Peyer's patch (tissue), 4 donors: ENCODE results near the gene GTF2A2.

Source experiments
- POLR2A ChIP-seq, 2 donors: fragments of 450-650 bp; IDR thresholded peaks; one replicate each; pipeline ENCODE4 v1.5.1; 2017; ENCODE audit warnings: antibody characterized with exemption in 2 of 2, mild to moderate bottlenecking in 2 of 2, moderate library complexity in 2 of 2
- TF ChIP-seq, protein P1 (sequence below), 6 experiments: fragments of 450-650 bp in 4 of 6; fragments of 200-600 bp in 2 of 6; sonication (generic) in 1 of 6; IDR thresholded peaks; one replicate each; pipeline ENCODE4 v1.5.1; 2017 to 2019; ENCODE audit warnings: antibody characterized with exemption in 6 of 6, mild to moderate bottlenecking in 3 of 6, moderate library complexity in 1 of 6

DNA sequence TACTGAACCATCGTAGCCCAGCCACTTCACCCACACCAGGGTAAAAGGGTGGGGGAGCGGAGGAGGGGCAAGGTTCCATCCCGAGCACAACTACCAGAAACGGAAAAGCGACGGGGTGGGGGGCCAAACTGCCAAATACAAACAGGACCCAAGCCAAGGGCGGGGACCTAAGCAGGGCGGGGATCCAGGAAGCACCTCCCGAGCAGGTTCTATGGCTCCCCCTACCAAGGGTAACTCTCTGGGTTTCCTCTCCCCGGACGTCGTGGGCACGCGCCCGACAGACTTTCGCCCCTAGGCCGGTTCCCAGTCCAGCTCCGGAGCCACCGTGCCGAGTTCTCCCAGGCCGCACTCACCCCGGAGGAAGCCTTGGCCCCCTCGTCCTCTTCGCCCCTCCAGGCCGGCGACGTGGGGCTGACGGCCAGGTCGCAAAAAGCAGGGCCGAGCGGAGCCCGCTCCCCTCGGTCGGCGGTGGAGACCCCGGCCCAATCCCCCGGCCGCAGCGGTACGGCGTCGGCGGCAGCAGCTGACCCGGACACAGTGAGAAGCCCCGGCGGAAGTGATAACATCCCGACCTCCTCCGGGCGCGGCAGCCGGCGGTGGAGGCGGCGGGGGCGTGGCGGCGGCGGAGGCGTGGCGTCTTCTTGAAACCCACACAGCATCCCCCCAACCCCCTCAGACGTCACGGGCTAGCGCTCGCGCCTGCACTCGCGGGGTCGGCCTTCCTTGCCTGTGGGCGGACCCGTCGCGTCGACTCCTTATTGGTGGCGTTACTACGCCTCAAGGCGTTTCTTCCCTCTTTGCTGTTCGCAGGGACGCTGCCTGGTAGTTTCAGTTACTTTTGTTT lies 31.7 kb upstream of the GTF2A2 start, which contains the start of gene BNIP2:
- TF ChIP-seq, protein P1, sequence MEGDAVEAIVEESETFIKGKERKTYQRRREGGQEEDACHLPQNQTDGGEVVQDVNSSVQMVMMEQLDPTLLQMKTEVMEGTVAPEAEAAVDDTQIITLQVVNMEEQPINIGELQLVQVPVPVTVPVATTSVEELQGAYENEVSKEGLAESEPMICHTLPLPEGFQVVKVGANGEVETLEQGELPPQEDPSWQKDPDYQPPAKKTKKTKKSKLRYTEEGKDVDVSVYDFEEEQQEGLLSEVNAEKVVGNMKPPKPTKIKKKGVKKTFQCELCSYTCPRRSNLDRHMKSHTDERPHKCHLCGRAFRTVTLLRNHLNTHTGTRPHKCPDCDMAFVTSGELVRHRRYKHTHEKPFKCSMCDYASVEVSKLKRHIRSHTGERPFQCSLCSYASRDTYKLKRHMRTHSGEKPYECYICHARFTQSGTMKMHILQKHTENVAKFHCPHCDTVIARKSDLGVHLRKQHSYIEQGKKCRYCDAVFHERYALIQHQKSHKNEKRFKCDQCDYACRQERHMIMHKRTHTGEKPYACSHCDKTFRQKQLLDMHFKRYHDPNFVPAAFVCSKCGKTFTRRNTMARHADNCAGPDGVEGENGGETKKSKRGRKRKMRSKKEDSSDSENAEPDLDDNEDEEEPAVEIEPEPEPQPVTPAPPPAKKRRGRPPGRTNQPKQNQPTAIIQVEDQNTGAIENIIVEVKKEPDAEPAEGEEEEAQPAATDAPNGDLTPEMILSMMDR (IDR thresholded peaks at IDR 0.05), result no peak
- TF ChIP-seq POLR2A (IDR thresholded peaks at IDR 0.05), result peak; percentile 94 to 96
